Stimulated activated CD4-positive, alpha-beta T cell treated with anti-CD3 and anti-CD28 coated beads, Interleukin-4, amount 100 ng/mL, for 24 hours (primary cell): ENCODE measurements around the gene PRKAB2.
"Not testable (repeated sequence)": the region's sequence is repeated elsewhere in the genome, so short reads cannot be mapped to it uniquely, and the experiment has no call there.

Experiments
- DNase-seq: peaks from one replicate; pipeline ENCODE4 v3.0.0-alpha.2; 2020

PRKAB2 gene

GRCh38 chr1:147109041-147109440 lies 63.2 kb downstream of the PRKAB2 start:
- DNase-seq = no peak

GRCh38 chr1:147106407-147106881 lies 65.8 kb downstream of the PRKAB2 start:
- DNase-seq = not testable (repeated sequence)

- no peak for DNase-seq
Measured at GRCh38 chr1:147105909-147106308, 66.4 kb downstream of the PRKAB2 start.
